ENCODE data around the gene IL15. TPM values are rescaled to one million over a fixed set of nuclear protein-coding genes. Genes with fewer than 3 reads are reported as not detected.
"Not testable (repeated sequence)": the region's sequence is repeated elsewhere in the genome, so short reads cannot be mapped to it uniquely, and the experiment has no call there.

The IL15 gene
- total RNA-seq, 2 experiments from 2014 or later: 0.87 to 0.91 TPM

- Mint-ChIP-seq H3K36me3 (ENCODE audit: low read depth) (no peaks in the 10 kb centered on the region), H3K9me3 (ENCODE audit: insufficient read depth) (no peaks in the 10 kb centered on the region), H3K4me3 (no peak overlapping the region), H3K27me3 (ENCODE audit: low read depth) (no peaks in the 10 kb centered on the region), H3K27ac (no peak overlapping the region), H3K4me1 (ENCODE audit: low read depth) (no peaks in the 10 kb centered on the region)
- ATAC-seq (no peak), DNase-seq (no peak)
- ChIA-PET CTCF (interaction anchor here (1.0 kb wide), 1 partner anchor 18 kb away, joined by 3 read pairs; no protein-coding TSS in a partner anchor), POLR2A (no interaction called here)
Observed at GRCh38 chr4:141686146-141686775, 49.9 kb downstream of the IL15 start.

DNA sequence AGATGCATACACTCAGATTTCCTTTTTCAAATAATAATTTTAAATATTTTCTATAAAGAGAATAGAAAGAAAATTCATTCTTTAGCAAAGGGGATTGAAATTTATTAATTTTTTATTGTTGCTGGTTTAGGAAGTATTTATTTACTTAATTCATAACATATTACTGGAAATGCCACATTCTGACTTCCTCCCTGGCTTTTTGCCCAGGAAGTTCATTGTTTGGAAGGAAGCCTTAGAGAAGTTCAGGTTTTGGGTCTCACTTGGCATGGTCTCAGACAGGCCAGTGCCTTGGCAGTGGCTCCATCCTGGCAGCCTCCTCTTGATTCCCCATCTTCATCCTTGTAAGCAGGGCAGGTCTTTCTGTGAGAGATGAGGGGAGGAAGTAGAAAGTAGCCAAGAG lies 50.5 kb downstream of the IL15 start:
- no peaks in the 10 kb centered on the region for H3K9me3 Mint-ChIP-seq (ENCODE audit: insufficient read depth)
- ChIA-PET CTCF (no interaction called here), POLR2A (no interaction called here)
- no peaks in the 10 kb centered on the region for H3K36me3 Mint-ChIP-seq (ENCODE audit: low read depth)
- no peak overlapping the region for H3K27ac Mint-ChIP-seq
- ATAC-seq (no peak), DNase-seq (no peak)
- no peak overlapping the region for H3K4me3 Mint-ChIP-seq
- no peaks in the 10 kb centered on the region for H3K27me3 Mint-ChIP-seq (ENCODE audit: low read depth)
- H3K4me1 Mint-ChIP-seq (ENCODE audit: low read depth): no peaks in the 10 kb centered on the region

DNA sequence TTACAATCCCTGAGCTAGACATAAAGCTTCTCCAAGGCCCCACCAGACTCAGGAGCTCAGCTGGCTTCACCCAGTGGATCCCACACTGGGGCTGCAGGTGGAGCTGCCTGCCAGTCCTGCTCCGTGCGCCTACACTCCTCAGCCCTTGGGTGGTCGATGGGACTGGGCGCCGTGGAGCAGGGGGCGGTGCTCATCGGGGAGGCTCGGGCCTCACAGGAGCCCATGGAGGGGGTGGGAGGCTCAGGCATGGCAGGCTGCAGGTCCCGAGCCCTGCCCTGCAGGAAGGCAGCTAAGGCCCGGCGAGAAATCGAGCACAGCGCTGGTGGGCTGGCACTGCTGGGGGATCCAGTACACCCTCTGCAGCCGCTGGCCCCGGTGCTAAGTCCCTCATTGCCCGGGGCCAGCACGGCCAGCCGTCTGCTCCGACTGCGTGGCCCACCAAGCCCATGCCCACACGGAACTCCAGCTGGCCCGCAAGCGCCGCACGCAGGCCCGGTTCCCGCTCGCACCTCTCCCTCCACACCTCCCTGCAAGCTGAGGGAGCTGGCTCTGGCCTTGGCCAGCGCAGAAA lies 53.4 kb downstream of the IL15 start:
- H3K36me3 Mint-ChIP-seq (ENCODE audit: low read depth); H3K9me3 Mint-ChIP-seq (ENCODE audit: insufficient read depth); ATAC-seq; H3K27ac Mint-ChIP-seq; H3K27me3 Mint-ChIP-seq (ENCODE audit: low read depth); H3K4me3 Mint-ChIP-seq; DNase-seq; POLR2A ChIA-PET; H3K4me1 Mint-ChIP-seq (ENCODE audit: low read depth): not testable (repeated sequence)
- CTCF ChIA-PET: interaction anchor here (0.9 kb wide), 1 partner anchor 22 kb away, joined by 3 read pairs; no protein-coding TSS in a partner anchor

GRCh38 chr4:141691247-141691646 lies 54.9 kb downstream of the IL15 start:
- POLR2A ChIA-PET; CTCF ChIA-PET; H3K36me3 Mint-ChIP-seq (ENCODE audit: low read depth); H3K27me3 Mint-ChIP-seq (ENCODE audit: low read depth); H3K4me3 Mint-ChIP-seq; DNase-seq; H3K27ac Mint-ChIP-seq; H3K9me3 Mint-ChIP-seq (ENCODE audit: insufficient read depth); ATAC-seq; H3K4me1 Mint-ChIP-seq (ENCODE audit: low read depth): not testable (repeated sequence)

GRCh38 chr4:141692081-141692480 lies 55.7 kb downstream of the IL15 start:
- no peak overlapping the region for H3K4me3 Mint-ChIP-seq
- ChIA-PET CTCF (no interaction called here), POLR2A (no interaction called here)
- DNase-seq (no peak), ATAC-seq (no peak)
- no peaks in the 10 kb centered on the region for H3K9me3 Mint-ChIP-seq (ENCODE audit: insufficient read depth)
- no peaks in the 10 kb centered on the region for H3K36me3 Mint-ChIP-seq (ENCODE audit: low read depth)
- H3K27ac Mint-ChIP-seq: no peak overlapping the region
- no peaks in the 10 kb centered on the region for H3K27me3 Mint-ChIP-seq (ENCODE audit: low read depth)
- no peaks in the 10 kb centered on the region for H3K4me1 Mint-ChIP-seq (ENCODE audit: low read depth)

DNA sequence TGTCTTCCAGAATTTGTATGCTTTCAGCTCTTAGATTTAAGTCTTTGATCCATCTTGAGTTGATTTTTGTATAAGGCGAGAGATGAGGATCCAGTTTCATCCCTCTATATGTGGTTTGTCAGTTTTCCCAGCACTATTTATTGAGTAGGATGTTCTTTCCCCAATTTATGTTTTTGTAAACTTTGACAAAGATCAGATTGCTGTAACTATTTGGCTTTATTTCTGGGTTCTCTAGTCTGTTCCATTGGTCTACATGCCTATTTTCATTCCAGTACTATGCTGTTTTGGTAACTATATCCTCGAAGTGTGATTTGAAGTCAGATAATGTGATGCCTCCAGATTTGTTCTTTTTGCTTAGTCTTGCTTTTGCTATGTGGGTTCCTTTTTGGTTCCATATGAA lies 60.7 kb downstream of the IL15 start:
- ATAC-seq: no peak
- Mint-ChIP-seq H3K27ac (no peak overlapping the region), H3K27me3 (ENCODE audit: low read depth) (no peaks in the 10 kb centered on the region), H3K9me3 (ENCODE audit: insufficient read depth) (no peaks in the 10 kb centered on the region), H3K4me1 (ENCODE audit: low read depth) (no peaks in the 10 kb centered on the region), H3K36me3 (ENCODE audit: low read depth) (no peaks in the 10 kb centered on the region), H3K4me3 (no peak overlapping the region)
- DNase-seq: no peak
- ChIA-PET POLR2A (no interaction called here), CTCF (no interaction called here)

DNA sequence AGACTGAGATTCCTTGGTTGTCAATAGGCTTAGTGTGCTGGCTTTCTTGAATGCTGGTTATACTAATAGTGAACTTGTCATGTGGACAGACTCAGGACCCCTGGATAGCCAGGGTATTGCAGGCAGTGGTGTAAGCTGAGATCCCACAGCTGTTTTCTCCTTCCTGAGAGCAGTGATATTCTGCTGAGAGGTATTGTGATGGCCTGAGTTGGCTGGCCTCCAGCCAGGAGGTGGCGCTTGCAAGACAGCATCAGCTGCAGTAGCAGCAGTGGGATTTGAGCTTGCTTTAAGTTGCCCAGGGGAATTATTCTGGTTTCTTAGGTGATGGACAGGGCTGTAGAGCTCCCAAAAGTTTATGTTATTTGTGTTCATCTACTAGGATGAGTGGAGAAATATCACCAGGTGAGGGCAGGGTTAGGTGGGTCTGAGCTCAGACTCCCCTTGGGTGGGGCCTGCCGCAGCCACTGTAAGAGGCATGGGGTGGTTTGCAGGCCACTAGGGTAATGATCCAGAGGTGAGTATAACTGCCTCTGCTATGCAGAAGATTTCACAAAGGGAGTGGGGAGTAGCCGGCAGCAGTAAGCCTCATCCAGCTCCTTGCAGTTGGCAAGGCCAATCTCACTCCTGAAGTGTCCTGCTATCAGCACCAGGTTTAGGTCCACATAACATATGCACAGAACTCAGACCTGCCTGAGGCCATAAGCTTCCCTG lies 66.2 kb downstream of the IL15 start:
- Mint-ChIP-seq H3K4me3 (no peak overlapping the region), H3K27ac (no peak overlapping the region), H3K36me3 (ENCODE audit: low read depth) (no peaks in the 10 kb centered on the region), H3K4me1 (ENCODE audit: low read depth) (no peaks in the 10 kb centered on the region), H3K27me3 (ENCODE audit: low read depth) (no peaks in the 10 kb centered on the region), H3K9me3 (ENCODE audit: insufficient read depth) (no peaks in the 10 kb centered on the region)
- DNase-seq (no peak), ATAC-seq (no peak)
- ChIA-PET POLR2A (interaction anchor here (0.5 kb wide), 1 partner anchor 1864 kb away, joined by 3 read pairs; no protein-coding TSS in a partner anchor), CTCF (interaction anchor here (0.6 to 1.0 kb wide), 2 partner anchors 9 to 1144 kb away, joined by 3 to 4 read pairs; no protein-coding TSS in a partner anchor)

- no peaks in the 10 kb centered on the region for H3K4me1 Mint-ChIP-seq (ENCODE audit: low read depth)
- no peak overlapping the region for H3K4me3 Mint-ChIP-seq
- no peak for ATAC-seq
- H3K27ac Mint-ChIP-seq: no peak overlapping the region
- H3K27me3 Mint-ChIP-seq (ENCODE audit: low read depth): no peaks in the 10 kb centered on the region
- DNase-seq: no peak
- no peaks in the 10 kb centered on the region for H3K36me3 Mint-ChIP-seq (ENCODE audit: low read depth)
- CTCF ChIA-PET: no interaction called here
- H3K9me3 Mint-ChIP-seq (ENCODE audit: insufficient read depth): no peaks in the 10 kb centered on the region
- POLR2A ChIA-PET: no interaction called here
Observed at GRCh38 chr4:141703497-141703896, 67.1 kb downstream of the IL15 start.

GRCh38 chr4:141705048-141705746 lies 68.8 kb downstream of the IL15 start:
- no peak overlapping the region for H3K27ac Mint-ChIP-seq
- ChIA-PET CTCF (no interaction called here), POLR2A (no interaction called here)

GRCh38 chr4:141705747-141706377 lies 69.5 kb downstream of the IL15 start:
- POLR2A ChIA-PET: no interaction called here
- no peak overlapping the region for H3K27ac Mint-ChIP-seq
- no peak for DNase-seq
- no peaks in the 10 kb centered on the region for H3K36me3 Mint-ChIP-seq (ENCODE audit: low read depth)
- no peaks in the 10 kb centered on the region for H3K9me3 Mint-ChIP-seq (ENCODE audit: insufficient read depth)
- no peak for ATAC-seq
- CTCF ChIA-PET: no interaction called here
- no peak overlapping the region for H3K4me3 Mint-ChIP-seq
- H3K27me3 Mint-ChIP-seq (ENCODE audit: low read depth): no peaks in the 10 kb centered on the region
- no peaks in the 10 kb centered on the region for H3K4me1 Mint-ChIP-seq (ENCODE audit: low read depth)

More at GRCh38 chr4:141705048-141705746, 68.8 kb downstream of the IL15 start:
- no peaks in the 10 kb centered on the region for H3K4me1 Mint-ChIP-seq (ENCODE audit: low read depth)
- H3K27me3 Mint-ChIP-seq (ENCODE audit: low read depth): no peaks in the 10 kb centered on the region
- no peak for DNase-seq
- H3K36me3 Mint-ChIP-seq (ENCODE audit: low read depth): no peaks in the 10 kb centered on the region
- H3K4me3 Mint-ChIP-seq: no peak overlapping the region
- no peaks in the 10 kb centered on the region for H3K9me3 Mint-ChIP-seq (ENCODE audit: insufficient read depth)
- ATAC-seq: no peak

GRCh38 chr4:141706445-141706844 lies 70.1 kb downstream of the IL15 start:
- ChIA-PET CTCF (no interaction called here), POLR2A (no interaction called here)
- no peaks in the 10 kb centered on the region for H3K4me1 Mint-ChIP-seq (ENCODE audit: low read depth)
- no peak for DNase-seq
- H3K4me3 Mint-ChIP-seq: no peak overlapping the region
- no peak overlapping the region for H3K27ac Mint-ChIP-seq
- H3K9me3 Mint-ChIP-seq (ENCODE audit: insufficient read depth): no peaks in the 10 kb centered on the region
- H3K36me3 Mint-ChIP-seq (ENCODE audit: low read depth): no peaks in the 10 kb centered on the region
- no peak for ATAC-seq
- no peaks in the 10 kb centered on the region for H3K27me3 Mint-ChIP-seq (ENCODE audit: low read depth)

- Mint-ChIP-seq H3K27ac (no peak overlapping the region), H3K4me1 (ENCODE audit: low read depth) (no peaks in the 10 kb centered on the region), H3K36me3 (ENCODE audit: low read depth) (no peaks in the 10 kb centered on the region), H3K9me3 (ENCODE audit: insufficient read depth) (no peaks in the 10 kb centered on the region), H3K27me3 (ENCODE audit: low read depth) (no peaks in the 10 kb centered on the region), H3K4me3 (no peak overlapping the region)
- ATAC-seq (no peak), DNase-seq (no peak)
- POLR2A ChIA-PET: no interaction called here
- CTCF ChIA-PET: interaction anchor here (1.3 to 1.9 kb wide), 3 partner anchors 9 to 365 kb away, joined by 3 to 6 read pairs (median 4); no protein-coding TSS in a partner anchor
Observed at GRCh38 chr4:141711211-141711610, 74.8 kb downstream of the IL15 start.

All from activated CD8-positive, alpha-beta T cell treated with anti-CD3 and anti-CD28 coated beads, Interleukin-2, amount 10 ng/mL, durations not matched to agents 7 days and 5 days (primary cell).